ENCODE data around the gene ZNF773.
"Not testable (repeated sequence)": the region's sequence is repeated elsewhere in the genome, so short reads cannot be mapped to it uniquely, and the experiment has no call there.

The ZNF773 gene

GRCh38 chr19:57499680-57500395 lies at the start of gene ZNF773:
ZNF773 (plus strand) TSS chr19:57499938; CDS start chr19:57500081, 143 bp downstream.
- peak; percentile 92 for DNase-seq (ENCODE audit: low read depth)

DNA sequence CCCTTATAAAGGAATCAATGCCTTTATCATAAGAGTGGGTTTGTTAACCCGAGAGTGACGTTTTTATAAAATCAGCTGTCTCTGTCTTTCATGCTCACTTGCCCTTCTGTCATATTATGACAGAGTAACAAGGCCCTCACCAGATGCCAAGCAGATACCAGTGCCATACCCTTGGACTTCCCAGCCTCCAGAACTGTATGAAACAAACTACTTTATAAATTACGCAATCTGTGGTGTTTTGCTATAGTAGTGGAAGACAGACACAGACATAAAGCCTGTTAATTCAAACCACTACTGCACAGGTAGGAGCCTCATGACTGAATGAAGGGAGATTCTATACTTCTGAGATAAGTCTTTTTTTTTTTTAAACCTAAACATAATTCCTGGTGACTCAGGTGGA lies 47.4 kb upstream of the ZNF773 start:
- DNase-seq (ENCODE audit: low read depth), result no peak

- DNase-seq (ENCODE audit: low read depth), result no peak
These were observed 33.9 kb upstream of the ZNF773 start for GRCh38 chr19:57465680-57466381.

- no peak for DNase-seq (ENCODE audit: low read depth)
These were observed 33.2 kb upstream of the ZNF773 start for GRCh38 chr19:57466489-57466888.

- no peak for DNase-seq (ENCODE audit: low read depth)
These were observed 26.1 kb upstream of the ZNF773 start for GRCh38 chr19:57473646-57474045.

DNA sequence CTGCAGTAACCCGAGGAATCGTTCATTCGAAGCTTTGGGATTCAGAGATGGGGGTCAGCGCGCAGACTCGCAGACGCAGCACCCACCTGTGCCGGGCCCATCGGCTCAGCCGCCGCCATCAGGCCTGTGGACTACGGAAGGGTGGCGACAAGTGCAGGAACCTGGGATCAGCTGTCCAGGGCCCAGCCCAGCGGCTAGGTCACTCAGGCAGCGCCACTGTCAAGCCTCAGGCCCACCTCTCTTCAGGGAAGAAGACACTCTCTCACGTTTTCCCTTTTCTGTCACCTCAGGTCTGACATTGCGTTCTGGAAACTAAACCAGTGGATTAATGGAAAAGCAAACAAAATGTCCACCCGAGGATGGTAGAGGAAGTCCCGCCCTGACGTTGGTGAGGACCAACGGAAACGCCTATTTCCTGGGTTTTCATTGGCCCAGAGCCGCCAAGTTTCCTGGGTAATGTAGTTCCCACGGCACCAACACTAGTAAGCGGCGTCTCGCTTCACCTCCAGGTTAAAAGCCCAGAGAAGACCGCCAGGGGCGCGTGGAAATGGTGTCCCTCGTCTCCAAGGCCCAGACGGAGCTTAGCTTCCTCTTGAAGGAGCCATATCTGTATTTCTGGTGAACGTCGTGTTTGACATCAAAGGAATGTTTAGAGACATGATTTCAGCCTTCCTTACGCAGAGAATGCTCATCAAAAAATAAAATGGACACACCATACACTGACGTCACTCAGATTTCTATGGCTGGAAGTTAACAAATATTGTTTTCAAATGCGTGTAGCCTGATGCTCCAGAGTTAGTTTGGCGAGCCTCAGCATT lies 22.3 kb upstream of the ZNF773 start, which contains the start of gene ZNF772:
TSS of gene ZNF772 (minus strand) at position 376 of the 818 bp plus-strand sequence. CDS start at position 119, 257 bp downstream.
- DNase-seq (ENCODE audit: low read depth), result peak; percentile 82

DNA sequence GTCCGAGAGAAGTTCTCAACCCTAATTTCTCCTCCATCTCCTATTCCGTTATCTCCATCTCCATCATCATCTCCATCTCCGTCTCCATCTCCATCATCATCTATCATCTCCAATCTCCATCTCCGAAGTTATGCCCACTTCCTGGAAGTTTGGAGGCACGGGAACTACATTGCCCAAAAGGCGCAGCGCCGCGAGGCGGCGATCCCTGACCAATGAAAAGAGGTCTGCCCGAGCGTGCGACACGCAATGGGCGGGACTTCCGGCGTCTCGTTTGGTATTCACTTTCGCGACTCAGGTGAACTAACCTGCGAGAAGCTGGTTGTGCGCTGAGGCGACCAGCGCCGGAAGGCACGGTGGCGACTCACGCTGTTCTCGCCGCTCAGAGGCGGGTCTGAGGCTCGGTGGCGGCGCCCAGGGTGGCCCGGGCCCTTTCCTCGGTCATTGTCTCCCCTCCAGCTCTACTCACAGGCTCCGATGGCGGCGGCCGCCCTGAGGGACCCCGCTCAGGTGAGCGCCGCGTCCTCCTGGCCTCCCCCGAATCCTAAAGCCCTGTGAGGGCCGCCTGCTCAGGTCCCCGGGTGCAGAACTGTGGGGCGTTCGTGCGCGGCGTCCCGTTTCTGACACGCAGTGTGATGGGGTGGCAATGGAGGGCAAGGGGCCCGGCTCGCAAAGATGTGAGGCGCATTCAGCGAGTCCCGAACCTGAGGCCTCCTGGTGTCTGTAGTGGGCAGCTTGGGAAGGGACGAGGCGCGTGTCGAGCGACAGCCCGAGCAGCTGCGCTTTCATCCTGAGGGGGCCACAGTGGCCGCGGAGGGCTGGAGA lies 12.1 kb upstream of the ZNF773 start, which contains the start of gene ZNF419:
TSS of gene ZNF419 (plus strand) at position 274 of the 822 bp plus-strand sequence. CDS start at position 475, 201 bp downstream.
- peak; percentile 92 for DNase-seq (ENCODE audit: low read depth)

DNA sequence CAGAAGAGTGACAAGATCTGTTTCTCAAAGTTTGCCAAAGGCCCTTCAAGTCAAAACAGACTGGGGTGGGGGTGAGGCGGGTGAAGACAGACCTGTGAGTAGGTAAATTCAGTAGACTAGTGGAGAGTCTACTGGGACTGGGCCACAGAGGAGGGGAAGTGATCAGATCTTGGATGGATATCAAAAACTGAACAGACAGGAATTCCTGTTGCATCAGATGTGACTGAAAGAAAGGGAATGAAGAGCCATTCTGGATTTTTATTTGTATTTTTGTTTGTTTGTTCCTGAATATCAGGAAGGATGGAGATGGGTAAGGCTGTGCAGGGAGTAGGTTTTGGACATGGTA lies 11.5 kb upstream of the ZNF773 start:
- not testable (repeated sequence) for DNase-seq (ENCODE audit: low read depth)

DNA sequence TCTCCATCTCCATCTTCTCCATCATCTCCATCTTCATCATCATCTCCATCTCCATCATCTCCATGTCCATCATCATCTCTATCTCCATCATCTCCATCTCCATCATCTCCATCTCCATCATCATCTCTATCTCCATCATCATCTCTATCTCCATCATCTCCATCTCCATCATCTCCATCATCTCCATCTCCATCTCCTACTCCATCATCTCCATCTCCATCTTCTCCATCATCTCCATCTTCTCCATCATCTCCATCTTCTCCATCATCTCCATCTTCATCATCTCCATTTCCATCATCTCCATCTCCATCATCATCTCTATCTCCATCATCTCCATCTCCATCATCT lies 432 bp upstream of the ZNF773 start:
- DNase-seq (ENCODE audit: low read depth), result not testable (repeated sequence)

GRCh38 chr19:57500400-57500799 lies 662 bp downstream of the ZNF773 start:
- not testable (repeated sequence) for DNase-seq (ENCODE audit: low read depth)

DNA sequence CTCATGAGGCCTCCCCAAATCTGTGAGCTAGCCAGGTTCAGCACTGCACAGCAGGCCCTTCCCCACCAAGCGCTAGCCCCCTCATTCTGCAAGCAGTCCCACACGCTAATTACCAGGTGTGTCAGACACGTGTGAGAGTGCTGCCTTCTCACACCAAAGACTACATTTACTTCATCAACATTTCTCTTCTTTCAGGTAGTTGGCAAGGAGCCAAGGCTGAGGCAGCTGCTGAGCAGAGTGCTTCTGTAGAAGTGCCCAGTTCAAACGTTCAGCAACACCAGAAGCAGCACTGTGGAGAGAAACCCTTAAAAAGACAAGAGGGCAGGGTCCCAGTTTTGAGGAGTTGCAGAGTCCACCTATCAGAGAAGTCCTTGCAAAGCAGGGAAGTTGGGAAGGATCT lies 6.4 kb downstream of the ZNF773 start:
- DNase-seq (ENCODE audit: low read depth), result no peak

- DNase-seq (ENCODE audit: low read depth), result no peak
These were observed 11.7 kb downstream of the ZNF773 start for GRCh38 chr19:57511484-57511883.

GRCh38 chr19:57512845-57513244 lies 13.1 kb downstream of the ZNF773 start:
- DNase-seq (ENCODE audit: low read depth), result no peak

DNA sequence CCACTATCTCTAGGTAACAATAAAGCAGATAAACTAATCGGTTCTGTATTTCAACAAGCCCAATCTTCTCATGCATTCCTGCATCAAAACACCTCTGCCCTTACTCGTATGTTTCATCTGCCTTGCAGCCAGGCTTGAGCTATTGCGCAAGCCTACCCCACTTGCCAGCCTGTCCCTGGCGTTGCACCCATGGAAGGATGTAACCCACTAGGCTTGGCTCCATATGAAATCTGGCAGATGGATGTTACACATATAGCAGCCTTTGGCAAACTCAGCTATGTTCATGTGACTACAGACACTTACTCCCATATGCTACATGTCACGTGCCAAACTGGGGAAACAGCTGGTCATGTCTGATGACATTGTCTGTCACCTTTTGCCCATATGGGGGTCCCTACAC lies 15.5 kb downstream of the ZNF773 start:
- DNase-seq (ENCODE audit: low read depth), result no peak

DNA sequence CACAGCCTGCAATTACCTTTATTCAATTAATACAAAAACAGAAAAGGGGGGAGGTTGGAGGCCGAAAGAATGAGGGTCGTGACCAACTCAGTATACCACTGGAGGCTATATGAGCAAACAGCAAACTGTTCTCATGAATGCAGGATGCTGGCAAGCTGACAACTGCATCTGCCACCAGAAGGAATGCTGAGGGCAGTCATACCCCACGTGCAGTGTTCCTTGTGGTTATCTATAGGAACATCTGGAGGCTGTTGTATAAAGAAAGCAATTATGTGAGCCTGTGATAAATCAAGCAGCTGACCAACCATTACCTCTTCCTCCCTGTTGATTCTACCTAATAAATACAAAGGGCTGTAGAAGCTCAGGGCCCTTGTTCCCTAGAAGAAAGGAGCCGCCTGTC lies 18.3 kb downstream of the ZNF773 start:
- DNase-seq (ENCODE audit: low read depth), result not testable (repeated sequence)

DNA sequence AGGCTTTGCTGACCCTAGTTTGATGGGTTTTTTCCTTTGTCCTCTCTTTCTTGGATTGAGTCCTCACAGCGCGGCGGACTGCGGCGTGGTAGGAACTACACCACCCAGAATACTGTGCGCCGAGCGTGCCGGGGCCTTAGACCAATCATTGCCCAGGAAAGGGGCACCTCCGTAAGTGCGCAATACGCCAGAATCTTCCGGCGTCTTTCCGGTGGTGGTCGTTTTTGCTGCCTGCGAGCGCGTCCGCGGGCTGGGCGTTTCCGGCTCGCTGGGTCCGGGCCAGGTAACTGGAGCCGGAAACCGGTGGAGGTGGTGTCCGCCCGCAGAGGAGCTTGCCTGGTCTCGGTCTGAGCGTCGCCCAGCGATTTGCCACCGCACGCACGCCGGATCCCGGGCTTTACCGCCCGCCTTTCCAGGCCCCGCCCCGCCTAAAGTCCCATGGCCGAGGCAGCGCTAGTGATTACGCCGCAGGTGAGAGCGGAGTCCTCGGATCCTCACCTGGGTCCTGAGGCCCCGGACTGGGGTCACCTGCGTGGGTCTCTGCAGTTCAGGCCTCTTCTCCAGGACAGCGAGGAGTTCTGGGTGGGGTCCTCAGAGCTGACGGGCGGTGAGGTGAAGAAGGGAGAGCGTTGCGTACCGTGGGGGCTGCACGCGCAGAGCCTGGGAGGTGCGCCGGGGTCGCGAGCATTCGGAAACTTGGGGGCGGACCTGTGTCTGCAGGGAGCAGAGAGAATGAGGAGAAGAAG lies 27.6 kb downstream of the ZNF773 start, which contains the start of gene ZNF549:
TSS of gene ZNF549 (plus strand) at position 221 of the 746 bp plus-strand sequence. CDS start at position 439, 218 bp downstream.
- DNase-seq (ENCODE audit: low read depth), result peak; percentile 88

DNA sequence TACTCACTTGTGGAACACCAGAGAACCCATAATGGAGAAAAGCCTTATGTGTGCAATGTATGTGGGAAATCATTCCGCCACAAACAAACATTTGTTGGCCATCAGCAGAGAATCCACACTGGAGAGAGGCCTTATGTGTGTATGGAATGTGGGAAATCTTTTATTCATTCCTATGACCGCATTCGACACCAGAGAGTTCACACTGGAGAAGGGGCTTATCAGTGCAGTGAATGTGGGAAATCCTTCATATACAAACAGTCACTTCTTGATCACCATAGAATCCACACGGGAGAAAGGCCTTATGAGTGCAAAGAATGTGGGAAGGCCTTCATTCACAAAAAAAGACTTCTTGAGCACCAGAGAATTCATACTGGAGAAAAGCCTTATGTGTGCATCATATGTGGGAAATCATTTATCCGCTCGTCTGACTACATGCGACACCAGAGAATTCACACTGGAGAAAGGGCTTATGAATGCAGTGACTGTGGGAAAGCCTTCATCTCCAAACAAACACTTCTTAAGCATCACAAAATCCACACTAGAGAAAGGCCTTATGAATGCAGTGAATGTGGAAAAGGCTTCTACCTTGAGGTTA lies 38.3 kb downstream of the ZNF773 start:
- no peak for DNase-seq (ENCODE audit: low read depth)

- DNase-seq (ENCODE audit: low read depth), result no peak
These were observed 46.8 kb downstream of the ZNF773 start for GRCh38 chr19:57546513-57546912.

GRCh38 chr19:57552432-57552831 lies 52.7 kb downstream of the ZNF773 start:
- no peak for DNase-seq (ENCODE audit: low read depth)

DNA sequence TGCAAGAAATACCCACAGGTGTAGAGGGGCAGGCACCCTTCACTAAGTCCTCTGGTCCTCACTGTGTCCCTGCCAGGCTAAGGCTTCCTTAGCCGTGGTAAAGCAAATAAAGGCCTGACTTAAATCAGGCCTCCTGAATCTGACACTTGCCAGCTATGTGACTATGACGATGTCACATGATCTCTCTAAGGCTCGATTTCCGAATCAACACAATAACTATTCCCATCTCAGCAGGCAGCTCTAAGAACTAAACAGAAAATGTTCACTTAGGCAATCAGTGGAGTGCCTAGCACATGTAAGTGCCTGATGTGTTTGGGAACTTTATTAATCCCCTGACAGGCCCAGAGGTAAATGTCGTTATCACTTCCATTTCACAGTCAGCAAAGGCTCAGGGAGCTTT lies 57.9 kb downstream of the ZNF773 start:
- no peak for DNase-seq (ENCODE audit: low read depth)

Data from activated T-cell treated with anti-CD3 and anti-CD28 coated beads for 24 hours (primary cell).